ENCODE measurements around the gene CSNK1E. TPM values are rescaled to one million over a fixed set of nuclear protein-coding genes. Genes with fewer than 3 reads are reported as not detected.

CSNK1E gene
- total and polyA plus RNA-seq, 2 of the 4 experiments (the other 2 are of a cell fraction), result 116 to 276 TPM

GRCh38 chr22:38282397-38282796, 34.8 kb downstream of the CSNK1E start:
- Histone ChIP-seq H3K4ac (ENCODE audit: low read depth, low read length) (no peak overlapping the region), H3K27ac (ENCODE audit: insufficient read depth, low read length) (no peak overlapping the region)
- POLR2A ChIA-PET (ENCODE audit: unreplicated experiment), result interaction anchor here (0.6 kb wide), 1 partner anchor 81 kb away, joined by 5 read pairs; the partner anchor contains the start of gene MAFF

More at GRCh38 chr22:38282397-38282796, 34.8 kb downstream of the CSNK1E start:
- Histone ChIP-seq H3K79me1 (ENCODE audit: low read depth in 1 of 2, low read length in 2 of 2) (peaks cover 2 to 22% of the 10 kb centered on the region in 2 experiments), H3K56ac (ENCODE audit: extremely low read depth, insufficient read depth, low read length) (no peak overlapping the region), H3K4me1 (ENCODE audit: control insufficient read depth, insufficient read depth, low read length) (peaks cover 12% of the 10 kb centered on the region), H2AK5ac (ENCODE audit: low read depth, low read length) (peak overlapping the region; percentile 82; the same call in 1 of the 2 replicates), H4K91ac (ENCODE audit: insufficient read depth, low read depth, low read length) (no peak overlapping the region), H2BK15ac (ENCODE audit: low read depth, low read length) (no peak overlapping the region; the same call in 2 of the 3 replicates), H3K9me3 (ENCODE audit: control insufficient read depth, insufficient read depth, low read length) (no peaks in the 10 kb centered on the region), H2BK120ac (ENCODE audit: low read depth, low read length) (no peak overlapping the region), H2AFZ (replicated peaks; ENCODE audit: low read length, poor library complexity) (peak overlapping the region; percentile 10), H2BK5ac (ENCODE audit: low read depth, low read length, poor library complexity, severe bottlenecking) (peak overlapping the region; percentile 20), H3K4me2 (ENCODE audit: low read depth, low read length) (no peak overlapping the region), H2AK9ac (replicated peaks; ENCODE audit: low read depth, low read length, poor library complexity) (peak overlapping the region; percentile 7), H3K9ac (ENCODE audit: low read depth, low read length) (no peak overlapping the region), H3K27me3 (ENCODE audit: control insufficient read depth, insufficient read depth, low read length) (no peaks in the 10 kb centered on the region), H2BK20ac (ENCODE audit: low read depth, low read length) (no peak overlapping the region), H3K4me3 (ENCODE audit: insufficient read depth, low read depth, low read length) (no peak overlapping the region), H4K5ac (ENCODE audit: low read depth, low read length) (no peak overlapping the region), H3K36me3 (ENCODE audit: control insufficient read depth, insufficient read depth, low read length) (peaks cover 9% of the 10 kb centered on the region), H4K20me1 (ENCODE audit: insufficient read depth, low read length) (peaks cover 12% of the 10 kb centered on the region), H3K23ac (ENCODE audit: low read depth, low read length) (no peak overlapping the region), H3K14ac (replicated peaks; ENCODE audit: low read depth, low read length) (no peak overlapping the region; the same call in 1 of the 2 replicates), H3K9me1 (ENCODE audit: insufficient read depth, low read length) (peaks cover 22% of the 10 kb centered on the region), H4K8ac (ENCODE audit: low read depth in 2 of 2, low read length in 2 of 2) (peak overlapping the region in 1 of 2 experiments; percentile 9; a peak in 1 of 4 replicates), H3K18ac (ENCODE audit: low read depth, low read length) (no peak overlapping the region)
- TF ChIP-seq BHLHE40 (IDR thresholded peaks at IDR 0.05; ENCODE audit: low read depth, low read length) (no peak), CHD1 (IDR thresholded peaks at IDR 0.05; ENCODE audit: low read depth, low read length) (no peak), MXI1 (IDR thresholded peaks at IDR 0.05; ENCODE audit: borderline replicate concordance, low read depth, low read length) (no peak), CTCF (conservative IDR thresholded peaks at IDR 0.05; ENCODE audit: low read depth, low read length) (no peak), CEBPB (IDR thresholded peaks at IDR 0.05; ENCODE audit: low read depth, low read length) (no peak), MAFK (IDR thresholded peaks at IDR 0.05; ENCODE audit: low read depth, low read length) (no peak), RAD21 (IDR thresholded peaks at IDR 0.05; ENCODE audit: low read length) (no peak), ELK1 (IDR thresholded peaks at IDR 0.05; ENCODE audit: borderline replicate concordance, low read depth, low read length) (no peak), POLR2A (IDR thresholded peaks at IDR 0.05; ENCODE audit: low read depth, low read length) (no peak), USF2 (IDR thresholded peaks at IDR 0.05; ENCODE audit: low read depth, low read length) (no peak), NFE2L2 (IDR thresholded peaks at IDR 0.05; ENCODE audit: low read depth, low read length) (no peak), MAZ (IDR thresholded peaks at IDR 0.05; ENCODE audit: borderline replicate concordance, low read depth, low read length) (no peak), FOS (IDR thresholded peaks at IDR 0.05; ENCODE audit: low read depth, low read length) (no peak), RFX5 (IDR thresholded peaks at IDR 0.05; ENCODE audit: low read depth, low read length) (no peak), RCOR1 (IDR thresholded peaks at IDR 0.05; ENCODE audit: insufficient replicate concordance, low read length) (no peak), SMC3 (IDR thresholded peaks at IDR 0.05; ENCODE audit: low read depth, low read length) (no peak)
- in situ Hi-C loops (cut with MboI; ENCODE audit: low sequenced_read_pairs), result no loop called here
- CTCF ChIA-PET, result no interaction called here
- intact Hi-C loops (cut with micrococcal nuclease), result no loop called here
- no TSS peak for BruUV-seq (replicated peaks)
- DNase-seq (peak; percentile 21), ATAC-seq (ENCODE audit: low read depth) (no peak)
- dilution Hi-C loops (cut with HindIII; ENCODE audit: low sequenced_read_pairs, unreplicated experiment), result no loop called here
- WGBS, 2 experiments (ENCODE audit: extremely low coverage in 2 of 2, insufficient read length in 1 of 2), result 94% methylated on average over 9 of the region's 9 CpGs; no CpG with 5 or more reads in 1 of the 2 experiments

Measured in IMR-90 (cell line).